ENCODE data around the gene OR10A4. TPM values are rescaled to one million over a fixed set of nuclear protein-coding genes. Genes with fewer than 3 reads are reported as not detected.

OR10A4 gene
- total and polyA plus RNA-seq, 2 of the 4 experiments (the other 2 are of a cell fraction) = not detected

- TF ChIP-seq SMC3 (IDR thresholded peaks at IDR 0.05; ENCODE audit: low read depth, low read length) = no peak
Measured at GRCh38 chr11:6927030-6927617, 50.7 kb downstream of the OR10A4 start (continued).

Other genes with a start within 250 kb of the OR10A4 start
- gene DCHS1, start 220.8 kb upstream of the OR10A4 start, total RNA-seq (2012; rRNA removed) = 1.4 and 1.7 TPM in 2 replicates
- 3.3 and 3.8 TPM in 2 replicates for gene DCHS1, start 220.8 kb upstream of the OR10A4 start, polyA plus RNA-seq (2012; rRNA removed)
- 65.8 and 70.3 TPM in 2 replicates for gene MRPL17, start 193.3 kb upstream of the OR10A4 start, total RNA-seq (2012; rRNA removed)
- 85.2 and 97.5 TPM in 2 replicates for gene MRPL17, start 193.3 kb upstream of the OR10A4 start, polyA plus RNA-seq (2012; rRNA removed)
- 0.28 and 0.54 TPM in 2 replicates for gene OR2AG2, start 104.6 kb upstream of the OR10A4 start, total RNA-seq (2012; rRNA removed)
- 0.22 and 0.29 TPM in 2 replicates for gene OR2AG2, start 104.6 kb upstream of the OR10A4 start, polyA plus RNA-seq (2012; rRNA removed)
- not detected in 2 replicates for gene OR2AG1, start 93.6 kb upstream of the OR10A4 start, total RNA-seq (2012; rRNA removed)
- gene OR2AG1, start 93.6 kb upstream of the OR10A4 start, polyA plus RNA-seq (2012; rRNA removed) = not detected in 2 replicates
- gene OR6A2, start 76.9 kb upstream of the OR10A4 start, total RNA-seq (2012; rRNA removed) = 0.56 and 0.72 TPM in 2 replicates
- gene OR6A2, start 76.9 kb upstream of the OR10A4 start, polyA plus RNA-seq (2012; rRNA removed) = 0.07 TPM in 1 of 2 replicates, not detected in the other
- not detected in 2 replicates for gene OR10A5, start 30.9 kb upstream of the OR10A4 start, total RNA-seq (2012; rRNA removed)
- not detected in 2 replicates for gene OR10A5, start 30.9 kb upstream of the OR10A4 start, polyA plus RNA-seq (2012; rRNA removed)
- not detected in 2 replicates for gene OR10A2, start 13.6 kb upstream of the OR10A4 start, total RNA-seq (2012; rRNA removed)
- gene OR10A2, start 13.6 kb upstream of the OR10A4 start, polyA plus RNA-seq (2012; rRNA removed) = not detected in 2 replicates
- gene OR2D2, start 15.9 kb downstream of the OR10A4 start, total RNA-seq (2012; rRNA removed) = 0.28 and 0.36 TPM in 2 replicates
- 0.07 TPM in 1 of 2 replicates, not detected in the other for gene OR2D2, start 15.9 kb downstream of the OR10A4 start, polyA plus RNA-seq (2012; rRNA removed)
- not detected in 2 replicates for gene OR2D3, start 44.4 kb downstream of the OR10A4 start, total RNA-seq (2012; rRNA removed)
- not detected in 2 replicates for gene OR2D3, start 44.4 kb downstream of the OR10A4 start, polyA plus RNA-seq (2012; rRNA removed)
- 7.2 and 7.7 TPM in 2 replicates for gene ZNF215, start 49.8 kb downstream of the OR10A4 start, total RNA-seq (2012; rRNA removed)
- gene ZNF215, start 49.8 kb downstream of the OR10A4 start, polyA plus RNA-seq (2012; rRNA removed) = 2.9 and 3.4 TPM in 2 replicates
- gene ZNF214, start 143.7 kb downstream of the OR10A4 start, total RNA-seq (2012; rRNA removed) = 2.5 and 3.1 TPM in 2 replicates
- gene ZNF214, start 143.7 kb downstream of the OR10A4 start, polyA plus RNA-seq (2012; rRNA removed) = 0.47 and 0.82 TPM in 2 replicates
- gene NLRP14, start 143.9 kb downstream of the OR10A4 start, total RNA-seq (2012; rRNA removed) = under 0.01 TPM in 2 replicates
- gene NLRP14, start 143.9 kb downstream of the OR10A4 start, polyA plus RNA-seq (2012; rRNA removed) = not detected in 2 replicates
- not detected in 2 replicates for gene RBMXL2, start 212.4 kb downstream of the OR10A4 start, total RNA-seq (2012; rRNA removed)
- not detected in 2 replicates for gene RBMXL2, start 212.4 kb downstream of the OR10A4 start, polyA plus RNA-seq (2012; rRNA removed)

Measured in IMR-90 (cell line).